Subcutaneous adipose tissue (tissue), 4 donors: ENCODE results near the gene KANSL1. TPM values are rescaled to one million over a fixed set of nuclear protein-coding genes. Genes with fewer than 3 reads are reported as not detected.

Source experiments
- CTCF ChIP-seq: fragments of 450-650 bp; IDR thresholded peaks from one replicate; pipeline ENCODE4 v1.5.1; 2016; ENCODE audit warnings: low read depth, mild to moderate bottlenecking, control low read depth, antibody characterized with exemption, moderate library complexity
- total RNA-seq, 4 donors: library from RNA; depleted of rRNA; stranded (reverse); fragments of >200 nt; gene quantifications; one replicate each; pipeline ENCODE4 v1.1.0, GENCODE V29; 2016

KANSL1 gene
- total RNA-seq, 4 donors from 2014 or later: 71.1 to 128 (median 74.8) TPM

GRCh38 chr17:45992175-45992574 is 201.1 kb downstream of the KANSL1 start:
- TF ChIP-seq CTCF: no peak

GRCh38 chr17:45991341-45991740 is 201.9 kb downstream of the KANSL1 start:
- TF ChIP-seq CTCF: no peak

GRCh38 chr17:45990886-45991285 is 202.3 kb downstream of the KANSL1 start:
- TF ChIP-seq CTCF: no peak

GRCh38 chr17:45989759-45990158 is 203.5 kb downstream of the KANSL1 start:
- TF ChIP-seq CTCF: no peak

- TF ChIP-seq CTCF: no peak
Observed at GRCh38 chr17:45987706-45988105, 205.5 kb downstream of the KANSL1 start.

- TF ChIP-seq CTCF: no peak
Observed at GRCh38 chr17:45986056-45986455, 207.2 kb downstream of the KANSL1 start.

GRCh38 chr17:45985447-45985846 is 207.8 kb downstream of the KANSL1 start:
- no peak for TF ChIP-seq CTCF

GRCh38 chr17:45984368-45984767 is 208.9 kb downstream of the KANSL1 start:
- TF ChIP-seq CTCF: no peak
